HG03442 (cell line): ENCODE data around the gene GAS6.

Experiments
- ATAC-seq: cut with Tn5 transposase; IDR thresholded peaks from one replicate; pipeline ENCODE4 v1.9.1; 2021; ENCODE audit warnings: mild to moderate bottlenecking, moderate library complexity; ENCODE audit not compliant: unreplicated experiment

Gene GAS6

DNA sequence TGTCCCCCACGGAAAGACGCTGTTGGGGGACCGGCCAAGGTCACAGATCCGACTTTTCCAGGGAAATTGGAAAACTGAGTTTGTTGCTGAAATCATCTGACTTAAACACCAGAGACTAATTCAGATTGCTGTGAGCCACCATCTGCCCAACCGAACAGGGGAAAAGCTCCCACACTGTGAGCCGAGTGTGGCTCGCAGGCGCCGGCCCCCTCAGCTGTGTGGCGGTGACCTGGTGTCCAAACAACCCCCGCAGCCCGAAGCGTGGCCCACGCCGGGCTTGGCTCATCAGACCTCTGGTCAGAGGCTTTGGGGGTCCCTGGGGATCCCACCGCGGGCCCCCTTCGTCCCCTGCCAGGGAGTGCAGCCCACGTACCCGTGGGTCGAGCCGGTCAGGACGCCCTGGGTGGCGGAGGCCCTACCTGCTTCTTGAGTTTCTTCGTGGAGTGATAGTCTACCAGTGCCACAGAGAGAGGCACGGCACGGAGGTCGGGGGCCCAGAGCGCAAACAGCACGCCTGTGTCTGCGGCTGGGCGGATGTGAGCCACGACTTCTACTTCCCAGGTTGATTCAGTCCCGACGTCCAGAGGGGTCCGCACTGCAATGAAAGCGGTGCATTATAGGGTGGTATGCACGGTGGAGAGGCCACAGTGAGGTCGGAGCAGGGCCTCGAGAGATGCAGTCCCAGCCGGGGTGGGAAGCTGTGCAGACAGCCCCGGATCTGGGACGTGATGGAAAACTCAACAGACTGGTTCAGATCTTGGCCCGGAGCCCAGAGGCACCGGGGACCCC lies 40.7 kb downstream of the GAS6 start:
- ATAC-seq = no peak

DNA sequence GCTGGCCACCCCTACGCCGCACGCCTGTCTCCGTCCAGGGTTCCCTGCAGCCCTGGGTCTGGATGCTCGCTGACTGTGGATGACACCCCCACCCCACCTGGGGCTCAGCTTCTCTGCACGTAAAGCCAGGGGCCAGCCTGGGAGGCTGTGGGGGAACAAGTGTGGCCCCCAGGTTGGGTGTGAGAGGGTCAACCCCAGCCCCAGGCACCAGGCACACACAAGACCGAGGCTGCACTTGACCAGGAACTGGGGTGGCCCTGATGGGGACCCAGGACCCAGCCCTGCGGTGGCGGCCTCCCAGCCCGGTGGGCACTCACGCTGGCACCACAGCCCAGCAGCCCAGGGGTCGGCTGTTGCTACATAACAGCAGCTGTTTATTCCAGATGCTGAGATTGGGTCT lies 41.6 kb downstream of the GAS6 start:
- ATAC-seq = no peak

GRCh38 chr13:113821847-113822246 lies 42.0 kb downstream of the GAS6 start:
- ATAC-seq = no peak

DNA sequence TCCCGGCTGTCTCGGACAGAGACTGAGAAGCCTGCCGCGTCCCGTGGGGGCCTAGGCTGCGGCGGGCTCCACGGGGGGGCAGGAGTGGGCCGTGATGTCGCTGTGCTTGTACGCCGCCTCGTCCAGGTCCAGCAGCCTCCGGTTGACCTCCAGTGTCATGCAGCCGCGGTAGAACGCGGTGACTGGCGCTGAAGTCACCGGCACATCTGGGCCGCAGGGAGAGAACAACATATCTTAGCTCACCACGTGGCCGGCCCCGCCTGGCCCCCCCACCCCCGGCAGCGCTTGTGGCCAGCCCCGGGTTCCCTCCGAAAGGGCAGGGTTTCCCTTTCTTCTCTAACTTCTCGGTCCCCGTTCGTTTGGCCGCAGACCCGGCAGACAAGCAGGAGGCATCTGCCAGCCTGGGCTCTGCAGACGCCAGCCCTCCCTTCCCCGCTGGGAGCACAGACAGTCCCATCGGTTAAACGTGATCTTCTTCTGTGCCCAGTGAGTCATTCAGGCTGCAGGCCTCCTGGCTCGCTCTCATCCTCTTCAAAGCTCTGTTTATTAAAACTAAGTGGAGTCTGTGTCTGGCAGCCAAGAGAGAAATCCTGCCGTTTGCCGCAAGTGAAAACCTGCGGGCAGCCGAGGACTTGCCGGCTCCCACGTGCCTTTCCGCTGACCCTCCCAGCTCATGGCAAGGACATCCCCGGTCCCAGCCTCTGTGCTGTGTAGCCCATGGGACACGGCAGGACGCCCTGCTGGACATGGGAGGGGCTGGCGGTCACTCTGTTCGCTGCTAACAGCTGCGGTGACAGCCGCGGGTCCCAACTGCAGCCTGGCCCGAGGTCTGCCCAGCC lies 42.8 kb downstream of the GAS6 start:
- no peak for ATAC-seq

GRCh38 chr13:113819731-113820715 lies 43.9 kb downstream of the GAS6 start:
- no peak for ATAC-seq

GRCh38 chr13:113819341-113819730 lies 44.5 kb downstream of the GAS6 start:
- ATAC-seq = no peak

DNA sequence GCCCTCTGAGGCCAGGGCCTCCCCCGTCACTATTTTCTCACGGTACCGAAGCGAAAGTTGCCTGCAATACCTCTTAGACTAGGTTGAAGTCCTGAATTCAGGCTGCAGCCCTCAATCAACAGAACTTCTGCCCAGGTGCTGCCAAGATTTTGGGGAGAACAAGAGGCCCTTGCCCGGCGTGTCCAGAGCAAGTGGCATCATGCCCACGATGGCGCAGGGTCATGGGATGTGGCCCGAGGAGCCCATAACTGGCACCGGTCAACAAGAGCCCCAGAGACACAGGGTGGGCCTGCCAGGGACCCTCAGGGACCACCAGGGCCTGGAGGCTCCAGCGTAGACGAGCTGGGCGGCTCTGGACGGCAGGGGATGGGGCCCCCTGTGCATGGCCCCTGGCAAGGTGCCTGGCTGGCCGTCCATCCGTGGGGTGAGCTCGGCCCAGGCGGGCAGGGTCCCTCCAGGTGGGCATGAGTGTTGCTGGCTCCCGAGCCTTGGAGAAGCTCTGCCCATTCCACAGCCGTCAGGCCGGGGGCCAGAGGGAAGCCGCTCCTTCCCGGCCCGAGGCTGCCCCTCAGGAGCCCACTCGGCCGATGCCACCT lies 45.1 kb downstream of the GAS6 start:
- ATAC-seq = no peak

DNA sequence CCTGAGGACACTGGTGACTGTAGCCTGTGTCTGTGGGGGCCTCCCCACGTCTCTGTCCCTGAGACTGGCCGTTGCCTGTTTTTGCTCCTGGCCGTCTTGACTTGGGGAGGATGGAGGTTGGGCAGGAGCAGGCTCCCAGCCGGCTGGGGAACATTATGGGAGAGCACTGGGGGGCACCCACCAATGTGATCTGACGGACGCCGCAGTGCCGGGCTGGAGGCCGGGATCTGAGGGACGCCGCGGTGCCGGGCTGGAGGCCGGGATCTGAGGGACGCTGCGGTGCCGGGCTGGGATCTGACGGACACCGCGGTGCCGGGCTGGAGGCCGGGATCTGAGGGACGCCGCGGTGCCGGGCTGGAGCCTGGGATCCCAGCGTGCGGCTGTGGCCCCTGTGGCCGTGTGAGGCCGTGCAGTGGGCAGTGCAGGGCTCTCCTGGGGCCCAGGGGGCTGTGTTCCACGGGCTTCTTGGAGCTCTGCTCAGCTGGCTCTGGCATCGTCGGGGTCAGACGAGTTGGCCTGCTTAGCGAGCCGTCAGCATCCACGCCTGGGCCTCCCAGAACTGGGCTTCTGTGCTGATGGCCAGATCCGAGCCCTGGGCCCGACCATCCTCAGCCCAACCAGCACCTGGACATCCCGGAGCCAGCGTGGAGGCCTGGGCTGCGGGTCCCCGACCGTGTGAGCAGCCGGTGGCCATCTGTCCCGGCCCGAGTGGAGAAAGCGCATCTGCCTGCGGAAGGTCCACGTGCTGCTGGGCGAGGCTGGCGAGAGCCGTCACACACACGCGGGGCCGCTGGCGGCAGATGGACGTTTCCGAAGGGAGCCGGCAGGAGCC lies 45.8 kb downstream of the GAS6 start:
- no peak for ATAC-seq

GRCh38 chr13:113816946-113817859 lies 46.7 kb downstream of the GAS6 start:
- ATAC-seq = peak; percentile 64

GRCh38 chr13:113816254-113816929 lies 47.5 kb downstream of the GAS6 start:
- ATAC-seq = no peak

DNA sequence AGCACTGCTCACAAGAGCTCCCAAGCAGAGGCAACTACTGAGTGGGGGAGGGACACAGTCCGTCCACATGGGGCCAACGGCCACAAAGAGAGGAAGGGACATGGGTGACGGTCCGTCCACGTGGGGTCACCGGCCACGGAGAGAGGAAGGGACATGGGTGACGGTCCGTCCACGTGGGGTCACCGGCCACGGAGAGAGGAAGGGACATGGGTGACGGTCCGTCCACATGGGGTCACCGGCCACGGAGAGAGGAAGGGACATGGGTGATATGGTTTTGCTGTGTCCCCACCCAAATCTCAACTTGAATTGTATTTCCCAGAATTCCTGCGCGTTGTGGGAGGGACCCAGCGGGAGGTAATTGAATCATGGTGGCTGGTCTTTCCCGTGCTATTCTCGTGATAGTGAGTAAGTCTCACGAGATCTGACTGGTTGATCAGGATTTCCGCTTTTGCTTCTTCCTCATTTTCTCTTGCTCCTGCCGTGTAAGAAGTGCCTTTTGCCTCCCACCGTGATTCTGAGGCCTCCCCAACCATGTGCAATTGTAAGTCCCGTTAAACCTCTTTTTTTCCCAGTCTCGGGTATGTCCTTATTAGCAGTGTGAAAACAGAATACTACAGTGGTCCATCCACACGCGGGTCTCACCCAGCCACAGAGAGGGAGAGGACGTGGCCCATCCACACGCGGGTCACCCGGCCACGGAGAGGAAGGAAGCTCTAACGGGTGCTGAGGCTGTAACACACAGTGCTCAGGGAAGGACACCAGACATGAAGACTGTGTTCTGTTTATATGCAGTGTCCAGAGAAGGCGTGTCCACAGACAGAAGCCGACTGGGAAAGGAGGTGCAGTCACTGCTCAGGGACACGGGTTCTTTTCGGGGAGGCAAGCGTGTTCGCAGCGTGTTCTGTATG lies 48.5 kb downstream of the GAS6 start:
- ATAC-seq = no peak

DNA sequence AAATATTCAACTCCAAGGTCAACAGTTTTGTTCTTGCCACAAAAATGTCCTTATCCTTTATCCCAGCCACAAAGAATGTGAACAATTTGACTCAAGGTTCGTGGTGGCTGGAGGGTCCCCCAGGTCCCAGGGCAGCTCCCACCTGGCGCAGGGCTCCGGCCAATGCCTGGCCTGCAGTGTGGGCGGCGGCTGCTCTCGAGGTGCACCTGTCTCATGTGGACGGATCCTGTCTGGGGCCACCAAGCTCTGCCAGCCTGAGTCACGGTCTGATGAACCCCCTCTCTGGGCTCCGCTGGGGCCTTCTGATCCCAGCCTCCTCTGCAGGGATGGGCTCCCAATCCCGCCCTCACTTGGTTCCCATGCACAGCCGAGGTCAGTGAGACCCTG lies 49.4 kb downstream of the GAS6 start:
- ATAC-seq = no peak

DNA sequence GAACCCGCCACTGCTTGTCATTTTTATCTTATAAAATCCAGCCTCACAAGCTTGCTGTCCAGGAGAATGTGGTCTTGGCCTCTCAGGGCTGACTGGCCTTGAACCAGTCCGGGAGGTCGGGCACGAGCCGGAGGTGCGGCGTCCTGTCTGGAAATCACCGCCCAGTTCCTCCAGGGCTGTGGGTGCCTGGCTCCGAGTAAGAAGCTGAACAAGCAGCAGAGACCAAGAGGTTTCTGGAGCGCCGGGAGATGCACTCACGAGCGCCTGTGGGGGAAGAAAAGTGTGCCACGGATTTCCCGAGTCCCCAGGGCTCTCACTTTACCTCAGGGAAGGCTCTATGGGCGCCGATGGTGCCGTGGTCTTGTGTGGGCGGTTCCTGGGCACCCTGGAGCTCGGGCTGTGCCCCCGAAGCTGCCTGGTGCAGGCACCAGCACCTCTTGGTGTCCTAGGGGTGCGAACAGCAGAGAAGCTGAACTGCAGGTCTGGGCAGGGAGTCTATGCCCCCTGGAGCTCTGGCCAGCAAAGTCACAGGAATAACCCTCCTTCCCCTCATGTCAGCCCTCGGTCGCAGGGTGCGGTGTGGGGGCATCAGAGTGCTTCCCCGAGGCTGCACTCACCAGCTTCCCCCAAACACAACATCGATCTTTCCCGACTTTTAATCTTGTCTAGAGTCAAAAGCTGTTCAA lies 50.0 kb downstream of the GAS6 start:
- no peak for ATAC-seq

- ATAC-seq = no peak
These were observed 50.7 kb downstream of the GAS6 start for GRCh38 chr13:113813070-113813748.

GRCh38 chr13:113812178-113813040 lies 51.5 kb downstream of the GAS6 start:
- no peak for ATAC-seq
